Hematopoietic multipotent progenitor cell treated with erythropoietin and hydrocortisone succinate and interleukin-3 and kit ligand, for 17 days (in vitro differentiated cells): Measurements from ENCODE around the gene CERT1.

Experiments
- DNase-seq: peaks from one replicate; pipeline ENCODE4 v3.0.0-alpha.2; 2015; ENCODE audit warnings: low spot score

CERT1 gene

GRCh38 chr5:75472973-75473372 is 38.5 kb downstream of the CERT1 start:
- DNase-seq = no peak

GRCh38 chr5:75471193-75471592 is 40.2 kb downstream of the CERT1 start:
- no peak for DNase-seq

GRCh38 chr5:75469017-75469416 is 42.4 kb downstream of the CERT1 start:
- no peak for DNase-seq

- DNase-seq = no peak
Observed at GRCh38 chr5:75468593-75468992, 42.8 kb downstream of the CERT1 start.

GRCh38 chr5:75466006-75466716 is 45.3 kb downstream of the CERT1 start:
- DNase-seq = no peak

GRCh38 chr5:75465480-75465879 is 45.9 kb downstream of the CERT1 start:
- DNase-seq = no peak

- DNase-seq = no peak
Observed at GRCh38 chr5:75463726-75464125, 47.7 kb downstream of the CERT1 start.

GRCh38 chr5:75461679-75462078 is 49.8 kb downstream of the CERT1 start:
- no peak for DNase-seq

- DNase-seq = no peak
Observed at GRCh38 chr5:75460942-75461610, 50.4 kb downstream of the CERT1 start.

- no peak for DNase-seq
Observed at GRCh38 chr5:75460532-75460931, 50.9 kb downstream of the CERT1 start.

- DNase-seq = no peak
Observed at GRCh38 chr5:75457691-75458090, 53.7 kb downstream of the CERT1 start.

GRCh38 chr5:75457161-75457560 is 54.3 kb downstream of the CERT1 start:
- DNase-seq = no peak

- DNase-seq = no peak
Observed at GRCh38 chr5:75450069-75450468, 61.4 kb downstream of the CERT1 start.

- DNase-seq = no peak
Observed at GRCh38 chr5:75446068-75446467, 65.4 kb downstream of the CERT1 start.

- DNase-seq = no peak
Observed at GRCh38 chr5:75441560-75441959, 69.9 kb downstream of the CERT1 start.

GRCh38 chr5:75439276-75439675 is 72.2 kb downstream of the CERT1 start:
- DNase-seq = no peak

- no peak for DNase-seq
Observed at GRCh38 chr5:75438722-75439121, 72.7 kb downstream of the CERT1 start.

- DNase-seq = no peak
Observed at GRCh38 chr5:75435096-75435495, 76.3 kb downstream of the CERT1 start.

GRCh38 chr5:75433814-75434506 is 77.5 kb downstream of the CERT1 start:
- DNase-seq = no peak

- DNase-seq = no peak
Observed at GRCh38 chr5:75414241-75414640, 97.2 kb downstream of the CERT1 start.

- DNase-seq = no peak
Observed at GRCh38 chr5:75412111-75412990, 99.1 kb downstream of the CERT1 start.

- no peak for DNase-seq
Observed at GRCh38 chr5:75405296-75405695, 106.1 kb downstream of the CERT1 start.
